CD4-positive, alpha-beta memory T cell (primary cell): ENCODE results near the gene MDK. TPM values are rescaled to one million over a fixed set of nuclear protein-coding genes. Genes with fewer than 3 reads are reported as not detected.

Source experiments
- CTCF ChIA-PET: fragments of 350-600 bp; sonication (Branson Sonifier 250); formaldehyde crosslinking; loops from one replicate; lab custom pipeline; 2021; ENCODE audit warnings: inconsistent platforms; ENCODE audit not compliant: partially characterized antibody; lab: Charles Lee
- POLR2A ChIA-PET: fragments of 350-600 bp; sonication (Branson Sonifier 250); formaldehyde crosslinking; loops from one replicate; lab custom pipeline; 2021; ENCODE audit not compliant: partially characterized antibody; lab: Charles Lee
- DNase-seq, 5 donors: peaks; one replicate each; pipeline versions ENCODE4 v3.0.0 to v3.0.0-alpha.2; 2020 to 2022; ENCODE audit warnings: mixed read lengths in 1 of 5
- H3K27ac ChIP-seq: one replicate; pipeline ENCODE4 v1.7.0; 2013; ENCODE audit warnings: low read depth, low read length
- H3K27me3 ChIP-seq: 2 replicates; pipeline ENCODE4 v1.7.0; 2013; ENCODE audit warnings: mild to moderate bottlenecking, low read length, moderate library complexity; ENCODE audit not compliant: insufficient read depth
- H3K36me3 ChIP-seq: 2 replicates; pipeline ENCODE4 v1.7.0; 2013; ENCODE audit warnings: mild to moderate bottlenecking, low read length, moderate library complexity; ENCODE audit not compliant: insufficient read depth
- H3K4me1 ChIP-seq: 2 replicates; pipeline ENCODE4 v1.7.0; 2013; ENCODE audit warnings: mild to moderate bottlenecking, low read length, moderate library complexity; ENCODE audit not compliant: insufficient read depth
- H3K4me3 ChIP-seq, 2 donors: one replicate each; pipeline ENCODE4 v1.7.0; 2013; ENCODE audit warnings: low read length in 2 of 2, mild to moderate bottlenecking in 1 of 2
- H3K9me3 ChIP-seq, 2 donors: one replicate each; pipeline ENCODE4 v1.7.0; 2013; ENCODE audit warnings: low read length in 2 of 2, control low read depth in 1 of 2; ENCODE audit not compliant: control insufficient read depth in 1 of 2
- H3K27ac Mint-ChIP-seq, 7 donors: one replicate each; pipeline ENCODE4 v1.8.0; 2020 to 2021; ENCODE audit warnings: mixed read lengths in 7 of 7, mild to moderate bottlenecking in 6 of 7, inconsistent platforms in 3 of 7, moderate library complexity in 3 of 7
- H3K27me3 Mint-ChIP-seq, 2 donors: one replicate each; pipeline ENCODE4 v1.8.0; 2020 to 2021; ENCODE audit warnings: mixed read lengths in 2 of 2
- H3K36me3 Mint-ChIP-seq, 2 donors: one replicate each; pipeline ENCODE4 v1.8.0; 2020 to 2021; ENCODE audit warnings: mixed read lengths in 2 of 2, inconsistent platforms in 1 of 2, mild to moderate bottlenecking in 1 of 2
- H3K4me1 Mint-ChIP-seq, 4 donors: one replicate each; pipeline ENCODE4 v1.8.0; 2020 to 2021; ENCODE audit warnings: mixed read lengths in 4 of 4, mild to moderate bottlenecking in 1 of 4
- H3K4me3 Mint-ChIP-seq, 8 donors: one replicate each; pipeline ENCODE4 v1.8.0; 2020 to 2021; ENCODE audit warnings: mixed read lengths in 8 of 8, mild to moderate bottlenecking in 7 of 8, moderate library complexity in 6 of 8, inconsistent platforms in 3 of 8
- H3K9me3 Mint-ChIP-seq, 8 donors: one replicate each; pipeline ENCODE4 v1.8.0; 2020 to 2021; ENCODE audit warnings: mixed read lengths in 8 of 8, mild to moderate bottlenecking in 5 of 8, inconsistent platforms in 3 of 8, moderate library complexity in 1 of 8
- intact Hi-C: fragments of 100-400 bp; cut with micrococcal nuclease; formaldehyde crosslinking; loops from one replicate; pipeline ENCODE4 v1.15.1; 2023
- polyA plus RNA-seq, 2 donors: library from polyadenylated mRNA; unstranded; fragments of 300-500 nt; fragmentation: Illumina TruSeq; gene quantifications; one replicate each; pipeline ENCODE4 v1.2.3, GENCODE V29; 2021
- total RNA-seq, 2 experiments: library from RNA; stranded (reverse); gene quantifications; one replicate each; pipeline ENCODE4 v1.2.3, GENCODE V29; 2021

The MDK gene
- total and polyA plus RNA-seq, 4 experiments from 2014 or later = 4.7 to 5.6 TPM; not detected in 2

GRCh38 chr11:46392421-46393230 lies 11.2 kb downstream of the MDK start:
- Mint-ChIP-seq H3K27me3 (peaks cover 14 to 32% of the 10 kb centered on the region in 2 donors), H3K4me1 (peaks cover 13 to 39% (median 24%) of the 10 kb centered on the region in 4 donors), H3K9me3 (peaks cover 0 to 7% (median 0%) of the 10 kb centered on the region in 8 donors), H3K27ac (peak overlapping the region in 4 of 7 donors; percentile 15 to 81 (median 70)), H3K4me3 (peak overlapping the region; percentile 63 to 84 (median 80)), H3K36me3 (peaks cover 12 to 13% of the 10 kb centered on the region in 2 donors)
- POLR2A ChIA-PET = interaction anchor here (0.6 to 1.3 kb wide), 4 partner anchors 13 to 44 kb away, joined by 3 to 5 read pairs (median 4); no protein-coding TSS in a partner anchor
- no peaks in the 10 kb centered on the region for H3K9me3 ChIP-seq
- peaks cover 4% of the 10 kb centered on the region for H3K36me3 ChIP-seq
- CTCF ChIA-PET = interaction anchor here (0.9 to 1.2 kb wide), 2 partner anchors 40 to 83 kb away, joined by 4 read pairs; no protein-coding TSS in a partner anchor
- peaks cover 42% of the 10 kb centered on the region for H3K4me1 ChIP-seq
- peaks cover 23% of the 10 kb centered on the region for H3K27me3 ChIP-seq
- DNase-seq = peak; percentile 75 to 80 (median 76)
- H3K27ac ChIP-seq = no peak overlapping the region
- intact Hi-C loops = loop anchor here (10.0 kb wide), 1 partner anchor 508 kb away; the partner anchor contains the start of gene MAPK8IP1
- H3K4me3 ChIP-seq = peak overlapping the region in 1 of 2 donors; percentile 29

GRCh38 chr11:46393231-46393616 lies 11.8 kb downstream of the MDK start:
- Mint-ChIP-seq H3K36me3 (peaks cover 17 to 18% of the 10 kb centered on the region in 2 donors), H3K27ac (peak overlapping the region in 3 of 7 donors; percentile 19 to 81 (median 79)), H3K9me3 (peaks cover 0 to 7% (median 0%) of the 10 kb centered on the region in 8 donors), H3K4me1 (peaks cover 9 to 34% (median 21%) of the 10 kb centered on the region in 4 donors), H3K27me3 (peaks cover 10 to 28% of the 10 kb centered on the region in 2 donors), H3K4me3 (peak overlapping the region in 7 of 8 donors; percentile 63 to 84 (median 80))
- Histone ChIP-seq H3K4me3 (no peak overlapping the region), H3K27ac (no peak overlapping the region), H3K9me3 (no peaks in the 10 kb centered on the region), H3K27me3 (peaks cover 23% of the 10 kb centered on the region), H3K4me1 (peaks cover 37% of the 10 kb centered on the region), H3K36me3 (peaks cover 10% of the 10 kb centered on the region)
- intact Hi-C loops = loop anchor here (10.0 kb wide), 1 partner anchor 508 kb away; the partner anchor contains the start of gene MAPK8IP1
- no peak for DNase-seq
- ChIA-PET POLR2A (interaction anchor here (1.0 kb wide), 1 partner anchor 45 kb away, joined by 5 read pairs; no protein-coding TSS in a partner anchor), CTCF (interaction anchor here (1.2 kb wide), 1 partner anchor 41 kb away, joined by 4 read pairs; no protein-coding TSS in a partner anchor)

- Mint-ChIP-seq H3K27ac (no peak overlapping the region), H3K4me1 (peaks cover 7 to 29% (median 18%) of the 10 kb centered on the region in 4 donors), H3K9me3 (peaks cover 0 to 7% (median 0%) of the 10 kb centered on the region in 8 donors), H3K27me3 (peaks cover 8 to 23% of the 10 kb centered on the region in 2 donors), H3K4me3 (peak overlapping the region in 2 of 8 donors; percentile 25 to 82), H3K36me3 (peaks cover 17 to 22% of the 10 kb centered on the region in 2 donors)
- intact Hi-C loops = loop anchor here (10.0 kb wide), 1 partner anchor 509 kb away; the partner anchor contains the start of gene MAPK8IP1
- Histone ChIP-seq H3K4me3 (no peak overlapping the region), H3K36me3 (peaks cover 11% of the 10 kb centered on the region), H3K27me3 (peaks cover 18% of the 10 kb centered on the region), H3K9me3 (no peaks in the 10 kb centered on the region), H3K4me1 (peaks cover 35% of the 10 kb centered on the region), H3K27ac (no peak overlapping the region)
- no peak for DNase-seq
- ChIA-PET CTCF (no interaction called here), POLR2A (no interaction called here)
These were observed 12.3 kb downstream of the MDK start for GRCh38 chr11:46393759-46394158.

GRCh38 chr11:46397526-46397925 lies 16.1 kb downstream of the MDK start:
- DNase-seq = no peak
- Mint-ChIP-seq H3K27ac (no peak overlapping the region), H3K36me3 (peaks cover 29 to 34% of the 10 kb centered on the region in 2 donors), H3K4me3 (no peak overlapping the region), H3K9me3 (peaks cover 0 to 7% (median 0%) of the 10 kb centered on the region in 8 donors), H3K27me3 (peaks cover 6 to 9% of the 10 kb centered on the region in 2 donors), H3K4me1 (peaks cover 3 to 10% (median 8%) of the 10 kb centered on the region in 4 donors)
- Histone ChIP-seq H3K36me3 (peaks cover 11% of the 10 kb centered on the region), H3K27me3 (no peaks in the 10 kb centered on the region), H3K9me3 (no peaks in the 10 kb centered on the region), H3K4me3 (no peak overlapping the region), H3K4me1 (peaks cover 10% of the 10 kb centered on the region), H3K27ac (no peak overlapping the region)
- ChIA-PET CTCF (no interaction called here), POLR2A (interaction anchor here (0.6 kb wide), 1 partner anchor 15 kb away, joined by 4 read pairs; no protein-coding TSS in a partner anchor)
- intact Hi-C loops = loop anchor here (10.0 kb wide), 1 partner anchor 513 kb away; the partner anchor contains the start of gene MAPK8IP1

- CTCF ChIA-PET = interaction anchor here (1.1 kb wide), 1 partner anchor 126 kb away, joined by 3 read pairs; no protein-coding TSS in a partner anchor
These were observed 21.8 kb downstream of the MDK start for GRCh38 chr11:46402957-46403902.

GRCh38 chr11:46404476-46405017 lies 23.1 kb downstream of the MDK start:
- Histone ChIP-seq H3K36me3 (peaks cover 45% of the 10 kb centered on the region), H3K4me1 (no peaks in the 10 kb centered on the region), H3K9me3 (no peaks in the 10 kb centered on the region), H3K27me3 (no peaks in the 10 kb centered on the region), H3K4me3 (no peak overlapping the region), H3K27ac (no peak overlapping the region)
- H3K9me3 Mint-ChIP-seq = no peaks in the 10 kb centered on the region
- no peaks in the 10 kb centered on the region for H3K4me1 Mint-ChIP-seq
- intact Hi-C loops = no loop called here
- POLR2A ChIA-PET = no interaction called here
- DNase-seq = no peak
- H3K36me3 Mint-ChIP-seq = peaks cover 44 to 62% of the 10 kb centered on the region in 2 donors
- CTCF ChIA-PET = no interaction called here
- H3K4me3 Mint-ChIP-seq = no peak overlapping the region
- no peaks in the 10 kb centered on the region for H3K27me3 Mint-ChIP-seq
- no peak overlapping the region for H3K27ac Mint-ChIP-seq

More at GRCh38 chr11:46402957-46403902, 21.8 kb downstream of the MDK start:
- no peak for DNase-seq
- Mint-ChIP-seq H3K27me3 (no peaks in the 10 kb centered on the region), H3K4me1 (no peaks in the 10 kb centered on the region), H3K4me3 (no peak overlapping the region), H3K27ac (no peak overlapping the region), H3K9me3 (no peaks in the 10 kb centered on the region), H3K36me3 (peaks cover 48 to 53% of the 10 kb centered on the region in 2 donors)
- Histone ChIP-seq H3K4me3 (no peak overlapping the region), H3K4me1 (no peaks in the 10 kb centered on the region), H3K27me3 (no peaks in the 10 kb centered on the region), H3K27ac (no peak overlapping the region), H3K36me3 (peaks cover 35% of the 10 kb centered on the region), H3K9me3 (no peaks in the 10 kb centered on the region)
- POLR2A ChIA-PET = no interaction called here
- intact Hi-C loops = no loop called here
